ENCODE results near the gene ASCL2.

- TF ChIP-seq POLR2AphosphoS5 (IDR thresholded peaks at IDR 0.05) (no peak), POLR2A (IDR thresholded peaks at IDR 0.05) (no peak)
- TF ChIP-seq, protein P1, sequence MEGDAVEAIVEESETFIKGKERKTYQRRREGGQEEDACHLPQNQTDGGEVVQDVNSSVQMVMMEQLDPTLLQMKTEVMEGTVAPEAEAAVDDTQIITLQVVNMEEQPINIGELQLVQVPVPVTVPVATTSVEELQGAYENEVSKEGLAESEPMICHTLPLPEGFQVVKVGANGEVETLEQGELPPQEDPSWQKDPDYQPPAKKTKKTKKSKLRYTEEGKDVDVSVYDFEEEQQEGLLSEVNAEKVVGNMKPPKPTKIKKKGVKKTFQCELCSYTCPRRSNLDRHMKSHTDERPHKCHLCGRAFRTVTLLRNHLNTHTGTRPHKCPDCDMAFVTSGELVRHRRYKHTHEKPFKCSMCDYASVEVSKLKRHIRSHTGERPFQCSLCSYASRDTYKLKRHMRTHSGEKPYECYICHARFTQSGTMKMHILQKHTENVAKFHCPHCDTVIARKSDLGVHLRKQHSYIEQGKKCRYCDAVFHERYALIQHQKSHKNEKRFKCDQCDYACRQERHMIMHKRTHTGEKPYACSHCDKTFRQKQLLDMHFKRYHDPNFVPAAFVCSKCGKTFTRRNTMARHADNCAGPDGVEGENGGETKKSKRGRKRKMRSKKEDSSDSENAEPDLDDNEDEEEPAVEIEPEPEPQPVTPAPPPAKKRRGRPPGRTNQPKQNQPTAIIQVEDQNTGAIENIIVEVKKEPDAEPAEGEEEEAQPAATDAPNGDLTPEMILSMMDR (IDR thresholded peaks at IDR 0.05): no peak
Observed at GRCh38 chr11:2289350-2289749, 19.0 kb upstream of the ASCL2 start.
